Activated CD8-positive, alpha-beta memory T cell treated with anti-CD3 and anti-CD28 coated beads for 36 hours (primary cell): ENCODE results near the gene THAP10. TPM values are rescaled to one million over a fixed set of nuclear protein-coding genes. Genes with fewer than 3 reads are reported as not detected.

ENCODE experiments used
- CTCF ChIA-PET: fragments of 350-600 bp; sonication (Branson Sonifier 250); formaldehyde crosslinking; loops from one replicate; lab custom pipeline; 2021; ENCODE audit warnings: antibody characterized with exemption; lab: Charles Lee
- POLR2A ChIA-PET: fragments of 350-600 bp; sonication (Branson Sonifier 250); formaldehyde crosslinking; loops from one replicate; lab custom pipeline; 2021; ENCODE audit warnings: antibody characterized with exemption; lab: Charles Lee
- total RNA-seq, 2 experiments: library from RNA; stranded (reverse); gene quantifications; one replicate each; pipeline ENCODE4 v1.2.3, GENCODE V29; 2021

THAP10 gene
- total RNA-seq, 2 experiments from 2014 or later, result 0.27 to 0.36 TPM

GRCh38 chr15:70856884-70857561 is 35.2 kb downstream of the THAP10 start:
- CTCF ChIA-PET, result no interaction called here

GRCh38 chr15:70856177-70856883 is 35.9 kb downstream of the THAP10 start:
- ChIA-PET CTCF (no interaction called here), POLR2A (no interaction called here)

More at GRCh38 chr15:70856884-70857561, 35.2 kb downstream of the THAP10 start:
- POLR2A ChIA-PET, result no interaction called here

GRCh38 chr15:70855764-70856163 is 36.5 kb downstream of the THAP10 start:
- POLR2A ChIA-PET, result no interaction called here
- CTCF ChIA-PET, result no interaction called here

GRCh38 chr15:70854666-70854976 is 37.6 kb downstream of the THAP10 start:
- POLR2A ChIA-PET, result no interaction called here
- CTCF ChIA-PET, result no interaction called here

GRCh38 chr15:70853973-70854665 is 38.1 kb downstream of the THAP10 start, which contains the start of gene LARP6:
TSS of gene LARP6 (minus strand) at chr15:70854157. CDS start at chr15:70854088, 69 bp downstream.
- POLR2A ChIA-PET, result no interaction called here
- CTCF ChIA-PET, result no interaction called here

- ChIA-PET CTCF (no interaction called here), POLR2A (interaction anchor here (0.6 kb wide), 1 partner anchor 554 kb away, joined by 3 read pairs; no protein-coding TSS in a partner anchor)
These were observed 38.8 kb downstream of the THAP10 start for GRCh38 chr15:70853318-70853972.

GRCh38 chr15:70852501-70853317 is 39.5 kb downstream of the THAP10 start:
- CTCF ChIA-PET, result interaction anchor here (0.6 kb wide), 1 partner anchor 61 kb away, joined by 3 read pairs; no protein-coding TSS in a partner anchor

GRCh38 chr15:70851889-70852288 is 40.3 kb downstream of the THAP10 start:
- ChIA-PET POLR2A (no interaction called here), CTCF (no interaction called here)

More at GRCh38 chr15:70852501-70853317, 39.5 kb downstream of the THAP10 start:
- POLR2A ChIA-PET, result interaction anchor here (0.6 kb wide), 2 partner anchors 554 to 1493 kb away, joined by 3 read pairs; no protein-coding TSS in a partner anchor

- POLR2A ChIA-PET, result no interaction called here
- CTCF ChIA-PET, result interaction anchor here (1.0 kb wide), 1 partner anchor 21 kb away, joined by 3 read pairs; no protein-coding TSS in a partner anchor
These were observed 46.5 kb downstream of the THAP10 start for GRCh38 chr15:70845602-70846360.

- POLR2A ChIA-PET, result no interaction called here
- CTCF ChIA-PET, result no interaction called here
These were observed 54.8 kb downstream of the THAP10 start for GRCh38 chr15:70837476-70837875.

- ChIA-PET POLR2A (no interaction called here), CTCF (no interaction called here)
These were observed 56.4 kb downstream of the THAP10 start for GRCh38 chr15:70835841-70836240.

GRCh38 chr15:70835415-70835814 is 56.8 kb downstream of the THAP10 start:
- ChIA-PET POLR2A (no interaction called here), CTCF (no interaction called here)

GRCh38 chr15:70834999-70835398 is 57.2 kb downstream of the THAP10 start:
- ChIA-PET CTCF (no interaction called here), POLR2A (no interaction called here)

GRCh38 chr15:70833861-70834765 is 58.1 kb downstream of the THAP10 start:
- ChIA-PET CTCF (no interaction called here), POLR2A (no interaction called here)

- CTCF ChIA-PET, result no interaction called here
- POLR2A ChIA-PET, result no interaction called here
These were observed 58.8 kb downstream of the THAP10 start for GRCh38 chr15:70833422-70833821.

GRCh38 chr15:70832176-70832575 is 60.1 kb downstream of the THAP10 start:
- ChIA-PET POLR2A (no interaction called here), CTCF (no interaction called here)
